Measurements from ENCODE around the gene AVEN.
"Not testable (repeated sequence)": the region's sequence is repeated elsewhere in the genome, so short reads cannot be mapped to it uniquely, and the experiment has no call there.

Gene AVEN

DNA sequence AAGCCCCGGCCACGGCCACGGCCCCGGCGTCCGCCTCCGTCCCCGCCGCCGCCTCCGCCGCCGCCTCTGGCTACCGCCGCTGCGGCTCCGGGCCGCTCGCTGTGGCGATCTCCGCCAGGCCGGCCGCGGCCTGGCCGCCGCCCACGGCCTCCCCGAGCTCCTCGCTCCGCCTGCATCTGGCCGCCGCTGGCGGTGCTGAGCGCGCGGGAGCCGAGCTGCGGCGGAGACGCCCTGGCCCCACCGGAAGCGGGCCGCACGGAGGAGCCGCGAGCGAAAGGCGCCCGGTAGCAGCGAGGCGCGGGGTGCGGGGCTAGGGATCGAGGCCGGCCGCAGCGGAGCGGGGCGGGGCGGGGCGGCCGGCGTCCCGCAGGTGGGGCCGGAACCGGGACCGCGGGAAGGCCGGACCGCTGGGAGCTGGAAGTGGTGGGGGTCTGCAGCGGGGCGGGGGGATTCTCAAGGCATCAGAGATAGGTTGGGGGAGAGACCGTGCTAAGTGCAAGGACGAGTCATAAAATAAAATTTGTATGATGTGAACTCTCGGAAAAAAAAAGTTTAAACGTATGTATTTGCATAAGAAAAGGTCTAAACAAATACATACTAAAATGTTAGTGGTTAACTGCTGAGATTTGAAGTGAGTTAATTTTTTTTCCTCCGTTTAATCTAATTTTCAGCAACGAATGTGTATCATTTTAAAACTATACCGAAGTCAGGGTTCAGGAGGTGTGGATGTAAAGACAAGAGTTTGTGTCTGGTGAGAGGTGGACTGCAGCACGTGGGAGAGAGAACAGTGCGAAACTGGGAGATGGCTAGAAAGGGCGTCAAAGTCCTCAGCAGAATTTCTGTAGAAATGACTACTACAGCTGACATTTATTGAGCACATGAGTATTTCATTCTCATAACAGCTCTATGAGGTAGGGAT lies at the start of gene AVEN:
Gene AVEN (minus strand): TSS at position 334 of the 919 bp plus-strand sequence. CDS start 158 bp downstream, at position 176.
- DNase-seq (ENCODE audit: low read depth), result peak; percentile 21

GRCh38 chr15:34085746-34086145 lies 46.7 kb upstream of the AVEN start:
- no peak for DNase-seq (ENCODE audit: low read depth)

- DNase-seq (ENCODE audit: low read depth), result no peak
Observed at GRCh38 chr15:34084086-34084485, 45.1 kb upstream of the AVEN start.

DNA sequence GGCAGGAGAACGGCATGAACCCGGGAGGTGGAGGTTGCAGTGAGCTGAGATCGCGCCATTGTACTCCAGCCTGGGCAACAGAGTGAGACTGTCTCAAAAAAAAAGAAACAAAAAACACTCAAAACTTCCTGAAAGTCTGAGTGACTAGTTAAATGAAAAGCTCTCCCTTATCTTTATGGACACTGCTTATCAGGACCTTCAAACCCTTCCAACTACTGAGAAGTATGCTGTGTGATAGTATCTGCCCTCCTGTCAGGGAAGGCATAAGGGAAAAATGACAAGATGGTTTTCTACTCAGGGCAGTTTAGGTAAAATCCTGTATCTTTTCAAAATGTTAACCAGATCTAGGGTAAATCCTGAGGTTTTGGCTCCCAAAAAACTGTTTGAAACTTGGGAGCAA lies 40.9 kb upstream of the AVEN start:
- DNase-seq (ENCODE audit: low read depth), result no peak

- DNase-seq (ENCODE audit: low read depth), result no peak
Observed at GRCh38 chr15:34078900-34079299, 39.9 kb upstream of the AVEN start.

GRCh38 chr15:34076785-34077184 lies 37.8 kb upstream of the AVEN start:
- no peak for DNase-seq (ENCODE audit: low read depth)

DNA sequence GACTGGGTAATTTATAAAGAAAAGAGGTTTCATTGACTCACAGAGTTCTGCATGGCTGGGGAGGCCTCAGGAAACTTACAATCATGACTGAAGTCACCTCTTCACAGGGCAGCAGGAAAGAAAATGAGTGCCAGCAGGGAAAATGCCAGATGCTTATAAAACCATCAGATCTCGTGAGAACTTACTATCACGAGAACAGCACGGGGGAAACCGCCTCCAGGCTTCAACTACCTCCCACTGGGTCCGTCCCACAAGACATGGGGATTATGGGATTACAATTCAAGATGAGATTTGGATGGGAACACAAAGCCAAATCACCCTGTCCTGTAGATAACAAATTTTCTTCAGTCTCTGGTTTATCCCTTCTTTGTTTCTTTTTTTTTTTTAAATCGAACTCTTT lies 31.0 kb upstream of the AVEN start:
- no peak for DNase-seq (ENCODE audit: low read depth)

DNA sequence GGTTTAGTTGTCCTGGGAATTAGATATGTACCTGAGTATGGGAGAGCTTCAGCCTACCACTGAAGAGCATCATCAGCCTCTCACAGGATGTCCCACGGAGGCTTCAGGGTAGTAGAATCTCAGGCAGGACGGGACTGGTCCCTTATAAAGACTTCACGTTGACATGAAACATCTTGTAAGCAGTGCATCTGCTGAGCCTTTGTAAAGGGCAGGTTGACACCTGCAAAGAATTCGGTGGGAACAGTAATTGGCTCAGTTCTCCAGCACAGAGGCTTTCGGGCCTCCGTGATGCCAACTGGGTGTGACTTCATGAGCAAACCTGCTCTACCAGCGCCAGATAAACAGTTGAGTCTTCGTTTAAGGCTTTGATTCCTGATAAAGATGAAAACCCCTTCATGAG lies 26.9 kb upstream of the AVEN start:
- no peak for DNase-seq (ENCODE audit: low read depth)

DNA sequence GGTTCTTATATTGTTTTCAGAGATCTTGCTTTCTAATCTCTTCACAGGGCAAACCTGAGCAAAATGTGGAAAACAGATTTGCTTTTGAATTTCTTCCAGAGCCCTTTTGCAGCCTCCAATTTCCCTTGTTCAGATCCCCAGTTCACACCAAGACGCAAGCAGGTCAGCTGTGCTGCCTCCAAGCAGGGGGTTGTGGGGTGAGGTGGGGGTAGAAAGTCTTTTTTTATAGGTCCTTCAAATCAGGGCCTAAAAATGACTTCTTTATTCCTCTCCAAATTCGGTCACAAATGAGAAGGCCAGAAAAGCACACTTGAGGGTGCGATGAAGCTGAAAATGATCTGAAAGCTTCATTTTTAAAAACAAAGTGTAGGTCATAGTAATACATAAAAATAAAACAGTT lies 26.3 kb upstream of the AVEN start:
- DNase-seq (ENCODE audit: low read depth), result no peak

- no peak for DNase-seq (ENCODE audit: low read depth)
Observed at GRCh38 chr15:34064438-34064837, 25.4 kb upstream of the AVEN start.

DNA sequence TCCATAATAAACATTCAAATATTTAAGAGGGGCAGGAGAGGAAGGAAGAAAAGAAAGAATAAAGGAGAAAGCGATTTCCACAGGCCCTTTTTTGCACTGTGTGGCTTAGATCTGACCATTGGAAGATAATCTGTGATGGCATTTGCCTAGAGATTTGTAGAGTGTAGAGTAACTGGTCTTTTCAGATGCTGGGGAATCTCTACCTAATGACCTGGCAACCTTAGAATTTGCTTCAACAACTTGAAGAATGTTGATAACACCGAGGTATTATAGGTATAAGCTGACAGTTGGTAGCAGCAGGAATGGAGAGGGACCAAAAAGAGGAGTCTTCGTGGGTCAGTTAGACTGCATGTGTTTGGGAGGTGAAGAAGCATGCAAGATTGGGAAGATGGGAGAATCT lies 20.9 kb upstream of the AVEN start:
- no peak for DNase-seq (ENCODE audit: low read depth)

DNA sequence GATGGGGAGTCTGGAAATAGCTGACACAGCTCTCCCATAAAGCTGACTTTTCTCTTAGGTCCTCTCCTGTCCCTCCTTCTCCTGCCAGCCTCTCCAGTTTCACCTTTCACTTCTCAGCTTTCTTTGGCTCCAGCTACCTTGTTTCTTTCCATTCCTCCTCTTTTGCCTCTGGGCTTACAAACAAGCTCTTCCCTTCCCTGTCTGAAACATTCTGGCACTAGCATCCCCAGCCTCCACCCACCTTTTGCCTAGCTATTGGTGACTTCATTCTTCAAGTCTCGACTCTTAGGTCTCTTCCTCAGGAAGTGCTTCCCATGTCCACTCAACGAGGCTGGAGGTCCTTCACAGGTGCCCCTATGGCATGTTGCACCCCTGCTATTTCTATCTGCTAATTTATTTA lies 20.5 kb upstream of the AVEN start:
- DNase-seq (ENCODE audit: low read depth), result no peak

DNA sequence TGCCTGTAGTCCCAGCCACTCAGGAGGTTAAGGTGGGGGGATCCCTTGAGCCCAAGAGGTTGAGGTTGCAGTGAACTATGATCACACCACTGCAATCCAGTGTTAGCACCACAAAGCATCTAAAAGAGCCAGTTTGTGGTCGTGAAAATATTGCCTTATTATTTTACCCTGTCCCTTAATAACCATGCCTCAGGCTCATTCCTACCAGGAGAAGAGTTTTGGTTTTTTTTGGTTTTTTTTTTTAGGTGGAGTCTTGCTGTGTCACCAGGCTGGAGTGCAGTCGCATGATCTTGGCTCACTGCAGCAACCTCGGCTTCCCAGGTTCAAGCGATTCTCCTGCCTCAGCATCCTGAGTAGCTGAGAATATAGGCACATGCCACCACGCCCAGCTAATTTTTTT lies 17.9 kb upstream of the AVEN start:
- DNase-seq (ENCODE audit: low read depth), result no peak

DNA sequence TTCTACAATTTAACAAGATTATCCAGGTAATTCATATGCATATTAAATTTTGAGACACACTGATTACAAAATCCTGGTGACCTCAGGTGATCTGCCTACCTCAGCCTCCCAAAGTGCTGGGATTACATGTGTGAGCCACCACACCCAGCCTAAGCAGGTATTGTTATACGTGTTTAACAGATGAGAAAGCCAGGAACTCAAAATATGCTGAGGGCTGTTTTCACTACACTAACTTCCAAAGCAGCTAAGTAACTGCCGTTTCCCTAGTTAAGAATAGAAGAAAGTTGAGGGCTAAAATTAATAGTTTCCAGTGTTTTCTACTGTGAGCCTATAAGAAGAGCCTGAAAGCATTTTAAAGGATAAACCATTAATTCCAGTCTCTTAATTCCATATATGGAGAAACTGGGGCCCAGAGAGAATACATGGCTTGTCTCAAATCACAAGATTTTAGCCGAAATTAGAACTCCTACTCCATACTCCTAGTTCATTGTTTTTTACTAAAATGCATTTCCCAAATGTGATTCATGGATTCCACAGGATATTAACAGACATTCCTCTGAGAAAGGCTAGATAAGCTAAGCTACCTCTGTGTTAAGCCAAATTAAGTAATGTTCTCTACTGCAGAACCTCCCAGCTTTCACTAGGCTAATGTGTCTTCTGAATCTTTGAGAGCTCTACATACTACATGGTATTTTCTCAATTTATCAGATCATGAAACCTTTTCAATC lies 17.0 kb upstream of the AVEN start:
- no peak for DNase-seq (ENCODE audit: low read depth)

DNA sequence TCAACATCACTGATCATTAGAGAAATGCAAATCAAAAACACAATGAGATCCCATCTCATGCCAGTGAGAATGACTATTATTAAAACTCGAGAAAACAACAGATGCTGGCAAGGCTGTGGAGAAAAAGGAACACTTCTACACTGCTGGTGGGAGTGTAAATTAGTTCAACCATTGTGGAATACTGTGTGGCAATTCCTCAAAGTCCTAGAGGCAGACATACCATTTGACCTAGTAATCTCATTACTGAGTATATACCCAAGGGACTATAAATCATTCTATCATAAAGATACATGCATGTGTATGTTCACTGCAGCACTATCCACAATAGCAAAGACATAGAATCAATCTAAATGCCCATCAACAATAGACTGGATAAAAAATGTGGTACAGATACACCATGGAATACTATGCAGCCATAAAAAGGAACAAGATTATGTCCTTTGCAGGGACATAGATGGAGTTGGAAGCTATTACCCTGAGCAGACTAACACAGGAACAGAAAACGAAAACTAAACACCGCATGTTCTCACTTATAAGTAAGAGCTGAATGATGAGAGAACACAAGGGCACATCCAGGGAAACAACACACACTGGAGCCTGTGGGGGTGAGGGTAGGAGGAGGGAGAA lies 15.2 kb upstream of the AVEN start:
- no peak for DNase-seq (ENCODE audit: low read depth)

DNA sequence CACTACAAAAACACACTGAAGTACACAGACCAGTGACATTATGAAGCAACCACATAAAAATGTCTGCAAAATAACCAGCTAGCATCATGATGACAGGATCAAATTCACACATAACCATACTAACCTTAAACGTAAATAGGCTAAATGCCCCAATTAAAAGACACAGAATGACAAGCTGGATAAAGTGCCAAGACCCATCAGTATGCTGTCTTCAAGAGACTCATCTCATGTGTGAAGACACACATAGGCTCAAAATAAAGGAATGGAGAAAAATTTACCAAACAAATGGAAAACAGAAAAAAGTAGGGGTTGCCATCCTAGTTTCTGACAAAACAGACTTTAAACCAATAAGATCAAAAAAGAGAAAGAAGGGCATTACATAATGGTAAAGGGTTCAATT lies 11.4 kb upstream of the AVEN start:
- DNase-seq (ENCODE audit: low read depth), result not testable (repeated sequence)

- no peak for DNase-seq (ENCODE audit: low read depth)
Observed at GRCh38 chr15:34049112-34049511, 10.1 kb upstream of the AVEN start.

DNA sequence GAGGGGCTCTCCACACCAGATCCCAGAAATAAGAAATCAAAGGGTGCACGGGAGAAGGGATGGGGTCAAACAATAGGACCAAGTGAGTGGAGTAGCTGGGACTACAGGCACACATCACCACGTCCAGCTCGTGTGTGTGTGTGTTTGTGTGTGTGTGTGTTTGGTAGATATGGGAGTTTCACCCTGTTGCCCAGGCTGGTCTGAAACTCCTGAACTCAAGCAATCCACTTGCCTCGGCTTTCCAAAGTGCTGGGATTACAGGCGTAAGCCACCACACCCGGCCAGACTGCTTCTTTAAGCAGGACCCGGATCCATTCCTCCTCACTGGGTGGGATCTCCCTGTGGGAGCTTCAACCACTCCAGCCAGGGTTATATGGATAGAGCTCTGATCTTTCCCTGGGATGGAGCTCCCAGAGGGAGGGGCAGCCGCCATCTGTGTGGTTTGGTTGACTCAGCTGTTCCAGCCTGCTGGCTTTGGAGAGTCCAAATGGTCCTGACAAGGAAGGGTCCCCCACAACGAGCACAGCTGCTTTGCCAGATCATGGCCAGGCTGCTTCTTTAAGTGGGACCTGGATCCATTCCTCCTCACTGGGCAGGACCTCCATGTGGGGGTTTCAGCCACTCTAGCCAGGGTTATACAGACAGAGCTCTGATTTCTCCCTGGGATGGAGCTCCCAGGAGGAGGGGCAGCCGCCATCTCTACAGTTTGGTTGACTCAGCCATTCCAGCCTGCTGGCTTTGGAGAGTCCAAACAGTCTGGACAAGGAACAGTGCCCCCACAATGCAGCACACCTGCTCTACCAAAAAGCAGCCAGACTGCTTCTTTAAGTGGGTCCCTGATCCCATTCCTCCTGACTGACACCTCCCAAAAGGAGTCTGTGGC lies 9.1 kb upstream of the AVEN start:
- DNase-seq (ENCODE audit: low read depth), result no peak

- no peak for DNase-seq (ENCODE audit: low read depth)
Observed at GRCh38 chr15:34046471-34047145, 7.6 kb upstream of the AVEN start.

DNA sequence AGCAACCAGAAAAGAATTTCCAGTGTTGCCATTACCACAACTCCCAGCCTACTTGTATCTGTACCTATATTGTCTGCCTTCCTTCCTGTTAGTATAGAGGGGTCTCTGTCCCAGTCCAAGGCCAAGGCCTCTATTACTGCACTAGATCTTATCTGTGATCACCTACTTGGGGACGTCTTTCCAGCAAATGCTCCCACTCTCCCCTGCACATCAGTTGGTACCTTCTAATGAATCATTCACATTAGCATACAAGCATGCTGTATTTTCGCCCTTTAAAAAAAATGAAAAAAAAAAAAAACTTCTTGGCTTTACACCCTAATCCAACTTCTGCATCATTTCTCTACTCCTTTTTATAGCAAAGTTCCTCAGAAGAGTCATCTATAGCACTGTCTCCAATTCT lies 4.8 kb upstream of the AVEN start:
- DNase-seq (ENCODE audit: low read depth), result no peak

GRCh38 chr15:34043391-34043790 lies 4.4 kb upstream of the AVEN start:
- DNase-seq (ENCODE audit: low read depth), result no peak

- no peak for DNase-seq (ENCODE audit: low read depth)
Observed at GRCh38 chr15:34039790-34040113, 748 bp upstream of the AVEN start.
